ENCODE data around the gene SH2D6. TPM values are rescaled to one million over a fixed set of nuclear protein-coding genes. Genes with fewer than 3 reads are reported as not detected.

Gene SH2D6
- polyA plus RNA-seq, 1 of the 3 experiments (the other 2 are of a cell fraction) = 0.33 TPM

GRCh38 chr2:85394261-85394681 lies 24.2 kb upstream of the SH2D6 start (continued):
- TF ChIP-seq CTCF (IDR thresholded peaks at IDR 0.05) = no peak
- TF ChIP-seq POLR2AphosphoS5 (IDR thresholded peaks at IDR 0.05; ENCODE audit: low read depth, low read length) = no peak
- no peak for TF ChIP-seq ELF1 (IDR thresholded peaks at IDR 0.05)
- no peak for TF ChIP-seq MXI1 (IDR thresholded peaks at IDR 0.05; ENCODE audit: low read depth, low read length)
- no peak for TF ChIP-seq USF2 (IDR thresholded peaks at IDR 0.05; ENCODE audit: borderline replicate concordance, low read depth, low read length)
- TF ChIP-seq FOXJ3 (CRISPR knock-in tag; IDR thresholded peaks at IDR 0.05) = no peak
- TF ChIP-seq NRF1 (IDR thresholded peaks at IDR 0.05; ENCODE audit: low read depth, low read length) = no peak
- no peak for TF ChIP-seq RXRA (IDR thresholded peaks at IDR 0.05; ENCODE audit: borderline replicate concordance, low read depth)
- TF ChIP-seq GATA2 (CRISPR knock-in tag; IDR thresholded peaks at IDR 0.05) = no peak
- no peak for TF ChIP-seq MAX (IDR thresholded peaks at IDR 0.05; ENCODE audit: low read depth)
- TF ChIP-seq SMC3 (IDR thresholded peaks at IDR 0.05; ENCODE audit: low read depth, low read length) = no peak
- TF ChIP-seq TCF12 (IDR thresholded peaks at IDR 0.05) = no peak

GRCh38 chr2:85394976-85395375 lies 23.5 kb upstream of the SH2D6 start:
- Histone ChIP-seq H3K9me3 (no peaks in the 10 kb centered on the region), H3K4me1 (ENCODE audit: control insufficient read depth in 1 of 2, insufficient read depth in 2 of 2, low read depth in 1 of 2, low read length in 1 of 2) (peaks cover 0 to 23% of the 10 kb centered on the region in 2 experiments; a peak in 1 of 4 replicates), H2AFZ (ENCODE audit: low read depth) (no peak overlapping the region), H3K79me2 (ENCODE audit: insufficient read depth) (no peaks in the 10 kb centered on the region), H3K9me2 (no peaks in the 10 kb centered on the region), H3K27ac (ENCODE audit: low read depth in 2 of 2, low read length in 1 of 2) (no peak overlapping the region), H3K4me2 (no peak overlapping the region), H3F3A (replicated peaks; ENCODE audit: insufficient read depth) (no peaks in the 10 kb centered on the region), H3K9ac (no peak overlapping the region), H3K27me3 (ENCODE audit: insufficient read depth) (no peaks in the 10 kb centered on the region), H3K4me3 (ENCODE audit: low read depth in 2 of 2, low read length in 1 of 2) (no peak overlapping the region), H4K20me1 (ENCODE audit: insufficient read depth) (no peaks in the 10 kb centered on the region), H3K36me3 (replicated peaks in 1 of 2; ENCODE audit: control insufficient read depth in 1 of 2, insufficient read depth in 2 of 2, low read length in 1 of 2) (no peaks in the 10 kb centered on the region)
- CTCF ChIA-PET = interaction anchor here (6.0 kb wide), 1 partner anchor 155 kb away, joined by 44 read pairs; no protein-coding TSS in a partner anchor
- TF ChIP-seq IRF3 (IDR thresholded peaks at IDR 0.05; ENCODE audit: low read depth, low read length) = no peak
- TF ChIP-seq FOXJ3 (CRISPR knock-in tag; IDR thresholded peaks at IDR 0.05) = no peak
- TF ChIP-seq ELF1 (IDR thresholded peaks at IDR 0.05) = no peak
- TF ChIP-seq MXI1 (IDR thresholded peaks at IDR 0.05; ENCODE audit: low read depth, low read length) = no peak
- TF ChIP-seq USF1 (IDR thresholded peaks at IDR 0.05; ENCODE audit: borderline replicate concordance, low read depth) = no peak
- TF ChIP-seq ZBTB33 (IDR thresholded peaks at IDR 0.05; ENCODE audit: borderline replicate concordance, low read depth) = no peak
- no peak for TF ChIP-seq TCF12 (IDR thresholded peaks at IDR 0.05)
- no peak for TF ChIP-seq RCOR1 (IDR thresholded peaks at IDR 0.05; ENCODE audit: low read length)
- no peak for TF ChIP-seq NRF1 (IDR thresholded peaks at IDR 0.05; ENCODE audit: low read depth, low read length)
- no peak for TF ChIP-seq SIN3A (IDR thresholded peaks at IDR 0.05; ENCODE audit: borderline replicate concordance, low read depth, low read length)
- no peak for TF ChIP-seq REST (IDR thresholded peaks at IDR 0.05; ENCODE audit: low read depth, low read length)
- WGBS (ENCODE audit: low lambda C conversion rate) = 55% methylated on average over 5 of the region's 6 CpGs
- DNase-seq = no peak
- POLR2A ChIA-PET = interaction anchor here (1.0 kb wide), 1 partner anchor 24 kb away, joined by 3 read pairs; the partner anchor contains the start of gene SH2D6

Measured in SK-N-SH (cell line).